Hematopoietic multipotent progenitor cell treated with erythropoietin and hydrocortisone succinate and interleukin-3 and kit ligand, for 8 days (in vitro differentiated cells): ENCODE data around the gene CSH2.

Source experiments
- DNase-seq: peaks from one replicate; pipeline ENCODE4 v3.0.0-alpha.2; 2015

Gene CSH2

DNA sequence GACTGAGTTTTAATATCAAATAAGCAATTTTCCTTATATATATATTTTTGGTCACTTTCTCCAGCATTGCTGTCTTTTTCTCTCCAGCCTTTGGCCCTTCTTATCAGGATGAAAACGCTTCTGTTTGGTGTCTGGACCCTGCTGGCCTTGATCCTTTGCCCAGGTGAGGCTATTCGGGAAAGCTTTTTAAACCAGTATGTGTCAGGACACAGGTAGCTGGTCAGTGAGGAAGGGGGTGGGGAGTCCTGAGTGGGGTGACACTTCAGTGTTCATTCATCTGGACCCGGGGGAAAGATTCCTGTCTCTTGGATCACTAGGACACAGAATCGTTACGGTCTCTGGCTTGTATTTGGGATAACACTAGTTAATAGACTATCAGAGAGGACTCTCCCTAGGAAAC, 18.8 kb downstream of the CSH2 start:
- no peak for DNase-seq

DNA sequence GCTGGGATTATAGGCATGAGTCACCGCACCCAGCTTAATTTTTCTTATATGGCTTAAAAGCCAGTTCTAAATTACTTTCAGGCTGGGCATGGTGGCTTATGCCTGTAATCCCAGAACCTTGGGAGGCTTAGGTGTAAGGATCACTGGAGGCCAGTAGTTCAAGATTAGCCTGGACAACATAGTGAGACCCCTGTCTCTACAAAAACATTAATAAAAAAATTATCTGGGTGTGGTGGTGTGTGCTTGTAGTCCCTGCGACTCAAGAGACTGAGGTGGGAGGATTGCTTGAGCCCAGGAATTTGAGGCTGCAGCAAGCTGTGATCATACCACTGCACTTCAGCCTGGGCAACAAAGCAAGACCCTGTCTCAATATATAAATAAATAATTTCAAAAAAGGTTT, 20.2 kb downstream of the CSH2 start:
- no peak for DNase-seq

DNA sequence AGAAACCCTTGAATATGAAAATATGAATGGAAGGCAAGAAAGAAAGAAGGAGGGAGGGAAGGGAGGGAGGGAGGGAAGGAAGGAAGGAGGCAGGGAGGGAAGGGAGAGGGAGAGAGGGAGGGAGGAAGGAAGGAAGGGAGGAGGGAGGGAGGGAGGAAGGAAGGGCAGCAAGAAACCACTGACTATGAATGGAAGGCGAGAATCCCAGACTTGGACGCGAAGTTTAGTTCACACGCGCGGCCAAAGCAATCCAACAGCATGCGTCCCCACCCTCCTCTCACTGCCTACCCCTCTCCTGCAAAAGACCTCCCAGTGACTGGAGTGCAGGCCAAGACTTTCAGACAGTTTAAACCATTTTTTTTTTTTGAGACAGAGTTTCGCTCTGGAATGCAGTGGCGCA, 23.1 kb downstream of the CSH2 start:
- DNase-seq, result no peak

DNA sequence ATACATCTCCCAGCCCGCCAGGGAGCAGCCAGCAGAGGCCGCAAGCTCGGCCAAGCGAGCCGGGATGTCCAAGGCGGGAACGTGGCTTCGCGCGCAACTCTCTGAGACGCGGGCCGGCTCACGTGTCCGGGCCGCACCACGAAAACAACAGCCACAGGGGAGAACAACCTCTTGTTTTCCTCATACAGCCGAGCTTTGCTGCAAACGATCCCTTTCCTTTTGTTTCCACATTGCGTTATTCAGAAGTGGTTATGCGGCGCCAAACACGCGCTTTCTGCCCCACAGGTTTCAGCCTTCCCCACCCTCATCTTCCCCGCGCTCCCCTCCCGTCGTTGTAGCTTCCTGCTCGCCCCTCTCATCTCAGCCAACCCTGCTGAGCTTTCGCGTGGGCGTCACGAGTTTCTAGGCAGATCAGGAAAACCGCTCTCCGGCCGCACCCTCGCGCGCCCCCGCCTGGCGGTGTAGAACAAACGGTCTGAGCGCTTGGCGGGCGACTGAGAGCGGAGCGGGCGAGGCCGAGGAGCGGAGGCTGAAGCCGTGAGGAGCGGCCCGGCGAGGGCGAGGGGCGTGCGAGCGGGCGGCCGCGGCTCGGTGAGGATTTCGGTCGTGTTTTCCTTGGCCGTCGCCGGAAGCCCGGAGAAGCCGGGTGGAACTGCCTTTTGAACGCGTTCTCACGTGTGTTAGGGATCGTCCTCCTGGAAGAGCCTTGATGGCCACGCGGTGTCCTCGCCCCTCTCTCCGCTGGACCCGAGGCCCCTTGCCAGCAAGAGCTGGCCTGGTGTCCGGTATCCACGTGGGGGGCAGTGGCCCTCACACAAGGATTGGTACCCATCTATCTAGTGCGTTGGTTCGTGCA, 24.4 kb downstream of the CSH2 start:
- DNase-seq, result peak; percentile 95

DNA sequence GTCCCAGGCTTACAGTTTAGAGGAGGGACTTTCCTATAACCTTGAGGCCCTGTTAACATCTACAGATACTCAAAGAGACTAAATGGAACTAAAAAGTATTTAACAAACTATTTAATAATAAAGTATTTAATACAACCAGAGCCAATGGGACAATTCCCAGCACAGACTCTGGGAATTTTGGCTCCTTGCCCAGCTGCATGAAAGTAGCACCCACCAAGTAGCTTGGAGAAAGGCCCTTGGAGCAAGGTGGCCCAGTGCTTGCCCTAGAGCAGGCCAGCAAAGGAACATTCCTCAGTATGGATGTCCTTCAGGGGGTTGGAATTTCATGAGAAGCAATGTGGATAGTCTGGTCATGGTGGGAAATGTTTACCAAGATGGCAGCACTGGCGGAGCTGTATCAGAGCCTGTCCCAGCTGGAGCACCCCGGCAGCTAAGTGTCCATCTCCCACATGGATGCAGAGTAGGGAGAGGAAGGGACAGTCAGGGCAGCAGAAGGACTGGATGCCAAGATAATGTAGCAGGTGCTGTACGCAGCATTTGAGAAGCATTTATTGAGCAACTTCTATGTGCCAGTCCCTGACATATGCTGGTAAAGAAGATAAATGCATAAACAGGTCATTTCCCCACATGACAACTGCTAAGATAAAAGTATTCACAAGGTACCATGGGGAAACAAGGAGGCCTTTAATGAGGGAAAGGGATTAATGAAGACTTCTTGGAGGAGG, 25.8 kb downstream of the CSH2 start:
- DNase-seq, result no peak

DNA sequence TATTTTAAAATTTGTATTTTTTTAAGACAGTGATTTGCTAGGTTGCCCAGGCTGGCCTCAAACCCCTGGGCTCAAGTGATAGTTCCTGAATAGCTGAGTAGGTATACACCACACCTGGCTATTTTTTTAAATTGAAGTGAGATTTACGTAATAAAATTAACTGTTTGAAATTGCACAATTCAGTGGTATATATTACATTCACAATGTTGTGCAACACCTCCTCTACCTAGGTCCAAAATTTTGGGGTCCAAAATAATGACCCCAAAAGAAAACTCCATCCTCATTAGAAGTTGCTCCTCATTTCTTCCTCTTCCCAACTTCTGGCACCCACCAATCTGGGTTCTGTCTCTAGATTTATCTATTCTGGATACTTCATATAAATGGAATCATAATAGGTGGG, 28.0 kb downstream of the CSH2 start:
- no peak for DNase-seq

DNA sequence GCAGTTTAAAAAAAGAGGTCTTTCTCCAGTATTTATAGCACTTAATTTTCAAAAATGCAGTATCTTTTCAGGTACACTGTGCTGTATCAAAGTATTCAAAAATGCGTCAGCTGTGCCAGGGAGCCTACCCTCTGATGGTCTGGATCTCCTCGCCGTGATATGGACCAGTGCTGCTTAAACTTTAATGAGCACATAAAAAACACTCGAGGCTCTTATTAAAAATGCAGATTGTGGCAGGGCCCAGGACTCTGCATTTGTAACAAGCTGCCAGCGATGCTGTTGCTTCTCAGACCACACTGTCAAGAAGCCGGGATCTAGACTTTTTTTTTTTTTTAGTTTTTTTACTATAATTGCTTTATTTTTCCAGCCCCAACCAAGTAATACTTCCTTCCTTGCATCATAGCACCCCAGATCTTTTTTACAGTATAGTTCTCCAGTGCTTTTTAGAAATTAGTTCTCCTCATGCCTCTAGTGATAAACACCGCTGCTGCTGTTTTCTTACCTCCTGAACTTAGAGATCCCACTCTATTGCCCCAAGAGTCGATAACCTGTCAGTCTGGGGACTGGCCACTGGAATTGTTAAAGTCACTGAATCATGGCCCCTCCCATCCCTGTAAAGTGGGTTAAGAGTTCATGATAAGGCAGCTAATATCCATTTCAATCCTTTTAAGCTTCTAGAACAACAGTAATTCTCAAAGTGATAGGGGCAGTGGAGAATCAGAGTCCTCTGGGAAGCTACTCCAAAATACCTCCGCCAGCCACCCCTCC, 29.4 kb downstream of the CSH2 start:
- DNase-seq, result peak; percentile 71

DNA sequence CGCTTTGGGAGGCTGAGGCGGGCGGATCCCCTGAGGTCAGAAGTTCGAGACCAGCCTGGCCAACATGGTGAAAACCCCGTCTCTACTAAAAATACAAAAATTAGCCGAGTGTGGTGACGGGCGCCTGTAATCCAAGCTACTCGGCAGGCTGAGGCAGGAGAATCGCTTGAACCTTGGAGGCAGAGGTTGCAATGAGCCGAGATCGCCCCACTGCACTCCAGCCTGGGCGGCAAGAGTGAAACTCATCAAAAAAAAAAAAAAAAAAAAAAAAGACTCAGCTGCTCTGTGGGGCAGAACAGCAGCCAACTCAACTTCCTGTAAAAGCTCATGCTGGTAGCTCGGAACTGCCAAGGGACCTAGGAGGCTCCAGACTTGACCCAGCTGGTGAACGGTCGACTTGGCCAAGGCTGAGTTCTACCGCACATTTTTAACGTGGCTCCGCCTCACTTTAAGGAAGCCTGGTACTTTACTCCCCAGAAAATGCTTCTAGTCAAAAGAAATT, 30.0 kb downstream of the CSH2 start:
- DNase-seq, result peak; percentile 65

DNA sequence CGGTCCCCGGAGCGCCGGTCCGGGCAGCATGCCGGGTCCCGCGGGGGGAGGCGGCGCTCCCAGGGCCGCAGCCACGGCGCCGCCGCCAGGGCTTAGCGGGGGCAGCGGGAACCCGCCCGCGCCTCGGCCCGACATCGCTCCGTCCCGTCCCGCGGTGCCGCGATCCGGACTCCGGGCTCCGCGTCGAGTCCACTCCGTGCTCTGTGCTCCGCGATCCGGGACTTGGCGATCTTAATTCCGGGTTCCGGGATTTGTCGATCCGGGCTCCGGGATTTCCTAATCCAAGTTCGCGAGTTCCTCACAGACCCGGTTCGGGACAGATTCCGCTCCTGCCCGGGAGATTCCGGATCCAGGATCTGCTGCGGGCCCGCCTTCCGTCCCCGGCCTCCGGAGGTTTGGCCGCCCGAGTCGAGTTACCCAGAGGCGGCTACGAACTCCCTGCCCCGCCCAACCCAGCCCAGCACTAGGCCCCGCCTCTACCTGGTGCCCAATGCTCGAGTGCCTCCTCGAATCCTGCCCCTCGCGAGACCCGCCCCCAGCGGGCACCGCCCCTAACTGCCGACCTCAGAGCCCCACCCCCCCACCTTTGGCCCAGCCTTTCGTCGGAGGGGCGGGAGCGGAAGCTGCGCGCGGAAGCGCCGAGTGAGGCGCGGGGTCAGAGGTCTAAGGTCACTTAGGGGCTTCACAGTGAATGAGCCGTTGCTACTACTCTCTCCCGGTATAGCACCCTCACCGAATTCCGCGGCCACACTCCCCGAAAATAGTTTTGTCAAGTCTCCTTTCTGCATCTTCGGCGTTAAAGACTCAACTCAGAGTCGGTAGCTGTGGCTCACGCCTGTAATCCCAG, 30.7 kb downstream of the CSH2 start, which contains the start of gene SMARCD2:
TSS of gene SMARCD2 (minus strand) at position 146 of the 847 bp plus-strand sequence. CDS start at position 135, 11 bp downstream.
- peak; percentile 97 for DNase-seq

DNA sequence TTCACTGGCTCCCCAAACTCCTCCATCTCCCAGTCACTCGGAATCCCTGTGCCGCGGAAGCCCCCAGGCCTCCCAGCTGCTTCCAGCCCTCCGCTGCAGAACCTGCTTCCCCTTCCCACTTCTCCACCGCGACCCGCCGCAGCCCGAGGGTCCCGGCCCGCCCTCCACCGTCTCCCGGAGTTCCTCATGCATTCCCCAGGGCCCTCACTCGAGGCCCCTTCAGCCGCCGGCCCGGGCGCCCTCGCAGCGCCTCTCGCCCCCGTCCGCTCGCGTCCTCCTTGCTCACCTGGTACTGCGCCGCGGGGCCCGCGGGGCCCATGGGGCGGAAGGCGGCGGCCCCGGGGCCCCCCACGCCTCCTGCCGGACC, 31.3 kb downstream of the CSH2 start:
- DNase-seq, result peak; percentile 24

DNA sequence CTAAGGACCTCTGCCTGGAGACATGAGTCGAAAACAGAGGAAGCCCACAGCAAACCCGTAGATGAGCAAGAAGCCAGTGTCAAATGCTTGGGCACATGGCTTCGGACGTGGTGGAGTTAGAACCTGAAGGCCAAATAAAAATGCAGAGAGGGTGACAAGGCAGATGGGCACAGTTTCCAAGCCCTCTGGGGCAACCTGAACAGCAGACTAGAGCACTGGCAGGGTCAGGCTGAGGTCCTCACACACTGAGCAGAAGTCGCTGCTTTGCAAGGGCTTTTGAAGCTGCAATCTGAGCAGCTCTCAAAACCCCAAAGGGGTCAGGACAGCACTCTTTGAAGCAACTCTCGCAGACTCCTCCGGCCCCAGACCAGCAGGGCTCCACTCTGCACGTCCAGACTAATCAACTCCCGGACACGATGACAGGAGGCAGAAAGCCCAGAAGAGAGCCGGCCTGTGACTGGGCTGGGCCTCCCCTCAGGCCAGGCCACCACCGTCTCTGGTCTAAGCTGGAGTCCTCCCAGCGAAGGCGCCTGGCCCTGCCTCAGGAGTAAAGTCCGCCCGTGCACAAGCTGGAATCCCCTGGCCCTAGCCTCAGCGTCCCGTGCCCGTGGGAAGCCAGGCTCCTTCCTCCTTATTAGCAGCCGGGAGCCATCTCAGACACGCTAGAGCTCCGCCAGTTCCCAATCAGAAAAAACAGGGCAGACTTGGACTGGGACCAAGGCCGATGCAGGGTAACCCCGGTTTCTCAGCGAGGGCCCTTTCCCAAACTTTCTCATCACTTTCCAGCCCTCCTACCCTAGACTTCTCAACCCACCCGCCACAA, 31.9 kb downstream of the CSH2 start:
- DNase-seq, result peak; percentile 33

DNA sequence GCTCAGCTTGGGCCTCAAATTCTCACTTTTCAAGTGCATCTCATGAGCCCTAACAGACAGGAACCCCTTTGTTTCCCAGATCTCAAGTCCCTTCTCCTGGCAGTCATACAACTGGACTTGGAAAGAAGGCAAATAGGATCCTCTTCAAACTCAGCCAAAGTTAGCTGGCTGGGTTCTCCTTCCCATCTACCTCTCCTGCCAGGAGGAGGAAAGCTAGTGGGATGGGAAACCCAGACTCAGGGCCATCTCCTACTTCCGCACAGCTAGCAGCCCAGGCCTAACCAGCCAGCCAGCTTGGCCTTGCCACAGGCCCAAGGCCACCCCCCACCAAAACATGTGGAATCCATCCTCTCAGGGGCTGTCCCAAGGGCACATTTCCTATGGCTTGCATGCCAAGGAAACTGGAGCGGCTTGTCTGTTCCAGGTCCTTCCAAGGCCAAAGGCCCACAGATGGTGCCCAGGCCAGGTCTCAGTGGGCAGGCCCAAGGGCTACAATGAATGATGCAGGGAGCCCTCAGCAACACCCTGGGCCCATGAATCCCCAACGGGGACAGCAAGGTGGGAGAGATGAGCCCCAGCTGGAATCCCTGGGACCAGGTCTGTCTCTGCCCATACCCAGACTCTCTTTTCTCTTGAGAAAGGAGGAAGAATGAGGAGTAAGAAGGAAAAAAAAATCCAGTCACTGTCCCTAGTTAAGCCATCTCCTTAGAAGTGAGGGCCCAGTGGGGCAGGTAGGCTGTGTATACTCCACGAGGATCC, 32.7 kb downstream of the CSH2 start:
- no peak for DNase-seq

DNA sequence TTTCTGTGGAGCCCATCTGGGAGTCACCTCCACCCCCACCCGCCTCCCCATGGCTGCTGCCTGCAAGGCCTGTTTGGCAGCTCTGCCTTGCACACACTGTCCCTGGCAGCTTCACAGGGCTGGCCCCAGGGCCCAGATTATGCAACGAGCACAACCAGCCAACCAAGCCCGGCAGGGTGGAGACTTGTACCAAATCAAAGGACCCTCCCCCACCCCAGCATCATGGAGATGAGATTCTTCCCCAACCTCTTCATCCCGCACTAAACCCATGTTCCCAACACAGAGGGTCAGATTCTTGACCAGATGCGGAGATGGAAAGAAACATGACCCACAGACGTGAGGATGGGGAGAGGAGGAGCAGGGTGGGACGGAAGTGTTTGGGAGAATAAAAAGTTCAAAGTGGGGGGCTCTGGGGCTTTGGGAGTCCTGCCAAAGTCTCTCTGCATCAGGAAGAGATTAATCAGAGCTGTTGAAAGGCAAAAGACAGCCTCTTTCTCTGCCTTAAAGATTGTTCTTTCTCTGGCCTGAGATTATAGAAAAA, 34.8 kb downstream of the CSH2 start:
- no peak for DNase-seq

DNA sequence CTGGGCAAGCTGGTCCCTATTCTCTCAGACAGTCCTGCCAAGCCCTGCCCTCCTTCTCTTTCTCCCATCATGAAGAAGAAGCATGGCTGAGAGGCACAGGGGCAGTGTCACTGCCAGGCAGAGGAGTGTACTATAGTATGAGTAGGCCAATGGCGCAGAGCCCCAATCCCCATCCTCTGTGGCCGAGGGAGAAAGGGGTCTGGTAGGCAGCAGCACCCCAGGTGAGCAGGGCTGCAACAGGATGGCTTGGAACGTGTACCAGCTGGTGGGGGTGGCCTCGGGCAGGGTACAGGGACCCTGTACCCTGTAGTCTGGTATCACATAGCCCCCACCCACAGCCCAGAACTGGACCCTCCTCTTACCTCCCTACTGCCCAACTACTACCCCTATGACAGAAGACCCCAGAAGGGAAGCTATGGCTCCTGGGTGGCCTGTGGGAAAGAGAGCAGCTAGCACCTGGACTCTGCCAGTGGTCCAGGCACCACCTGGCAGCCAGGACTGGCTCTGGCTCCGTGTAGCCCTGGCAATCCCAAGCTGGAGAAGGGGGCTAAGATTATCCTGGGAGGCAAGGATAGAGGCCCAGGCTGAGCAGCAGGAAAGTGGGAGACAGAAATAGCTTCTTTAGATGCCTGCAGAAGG, 35.4 kb downstream of the CSH2 start:
- DNase-seq, result no peak

DNA sequence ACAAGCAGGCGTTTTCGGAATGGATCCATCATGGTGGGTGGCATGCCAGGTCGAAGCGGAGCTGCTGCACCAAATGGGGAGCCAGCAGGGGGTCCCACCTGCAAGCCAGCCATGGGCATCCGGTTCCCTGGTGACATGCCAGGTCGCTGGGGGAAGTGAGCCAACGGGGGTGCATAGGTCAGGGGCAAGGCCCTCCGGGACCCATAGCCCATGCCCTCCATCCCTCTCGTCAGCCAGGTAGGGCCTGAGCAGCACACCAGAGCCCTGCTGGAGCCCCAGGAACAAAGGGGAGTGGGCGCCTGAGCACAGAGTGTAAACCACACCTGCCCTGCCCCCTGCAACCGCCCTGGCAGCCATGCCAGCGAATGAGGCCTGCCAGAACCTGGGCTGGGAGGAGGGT, 36.0 kb downstream of the CSH2 start:
- no peak for DNase-seq

DNA sequence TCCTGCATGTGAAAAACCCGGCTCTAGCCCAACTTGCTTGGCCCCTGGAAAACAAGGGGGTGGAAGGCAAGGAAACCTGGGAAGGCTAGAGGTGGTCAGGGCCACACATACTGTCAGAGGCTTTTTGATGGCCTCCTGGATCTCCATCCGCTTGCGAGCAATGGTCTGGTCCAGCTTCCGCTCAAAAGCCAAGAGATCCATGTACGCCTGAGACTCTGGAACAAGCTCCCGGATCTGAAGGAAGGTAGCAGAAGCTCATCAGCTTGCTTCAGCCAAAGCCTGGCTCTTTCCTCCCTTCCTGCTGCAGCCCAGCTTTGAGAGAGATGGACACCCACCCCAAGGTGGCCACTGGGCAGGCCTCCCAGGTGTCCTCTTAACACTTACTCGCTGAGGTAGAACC, 36.7 kb downstream of the CSH2 start:
- DNase-seq, result no peak

DNA sequence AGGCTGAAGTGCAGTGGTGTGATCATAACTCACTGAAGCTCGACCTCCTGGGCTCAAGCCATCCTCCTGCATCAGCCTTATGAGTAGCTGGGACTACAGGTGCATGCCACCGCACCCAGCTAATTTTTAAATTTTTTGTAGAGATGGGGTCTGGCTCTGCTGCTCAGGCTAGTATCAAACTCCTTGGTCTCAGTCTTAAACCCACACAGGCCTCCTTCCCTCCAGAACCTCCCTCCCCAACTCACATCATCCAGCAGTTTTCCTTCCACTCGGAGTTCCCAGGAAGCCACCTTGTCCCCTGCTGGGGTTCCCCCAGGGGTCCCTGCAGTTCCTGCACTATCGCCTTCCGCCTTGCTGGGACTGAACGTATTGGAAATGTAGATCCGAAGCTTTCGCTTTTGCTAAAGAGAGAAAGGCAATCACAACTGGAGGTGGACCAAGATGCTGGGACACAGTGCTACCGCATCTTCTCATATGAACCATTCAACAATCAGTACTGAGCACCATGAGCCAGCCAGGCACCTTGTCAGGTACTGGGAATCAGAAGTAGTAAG, 38.2 kb downstream of the CSH2 start:
- DNase-seq, result no peak

DNA sequence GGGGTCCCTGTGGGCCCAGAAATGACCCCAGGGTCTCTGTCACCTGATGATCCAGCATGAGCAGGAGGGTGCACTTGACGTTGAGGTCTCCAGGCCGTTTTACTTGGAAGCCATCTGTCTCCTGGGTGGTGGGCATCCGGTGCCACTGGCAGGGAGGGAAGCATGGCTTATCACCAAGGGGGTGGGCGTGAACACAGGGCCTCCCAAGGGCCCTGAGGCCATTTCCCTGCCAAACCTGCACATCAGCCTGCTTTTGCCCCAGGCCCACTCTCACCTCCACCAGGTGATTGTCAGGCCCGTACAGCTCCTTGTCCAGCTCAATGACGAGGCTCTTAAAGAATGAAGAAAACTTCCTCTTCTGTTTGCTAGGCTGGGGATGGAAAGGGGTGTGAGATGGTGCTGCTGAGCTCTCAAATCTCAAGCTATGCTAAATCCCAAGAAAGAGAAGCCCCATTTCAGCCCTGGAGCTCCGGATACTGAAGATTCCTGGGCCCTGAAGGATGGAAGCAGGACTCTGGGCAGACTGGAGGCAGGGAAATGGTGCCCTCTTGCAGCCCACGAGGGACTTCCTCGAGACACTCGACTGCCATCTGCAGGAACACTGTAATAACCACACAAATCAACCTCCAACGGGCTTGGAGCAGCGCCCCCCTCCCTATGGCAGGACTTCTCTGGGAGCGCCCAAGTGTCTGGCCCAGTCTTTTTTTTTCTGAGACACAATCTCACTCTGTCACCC, 38.9 kb downstream of the CSH2 start:
- DNase-seq, result peak; percentile 82
